K562 (cell line): ENCODE measurements around the gene NDUFS3. TPM values are rescaled to one million over a fixed set of nuclear protein-coding genes. Genes with fewer than 3 reads are reported as not detected.

Source experiments
- CHD2 ChIP-seq: IDR thresholded peaks from 2 replicates; pipeline ENCODE4 v1.6.1; 2011; ENCODE audit warnings: low read depth, low read length
- CXXC5 ChIP-seq: fragments of 250-450 bp; sonication (Bioruptor Pico); IDR thresholded peaks from 2 replicates; pipeline ENCODE4 v1.8.0; 2022; ENCODE audit warnings: inconsistent platforms, mild to moderate bottlenecking, moderate library complexity
- EP400 ChIP-seq: fragments of 450-650 bp; IDR thresholded peaks from 2 replicates; pipeline ENCODE4 v1.6.1; 2017; ENCODE audit warnings: antibody characterized with exemption, mild to moderate bottlenecking, moderate library complexity
- HNRNPLL ChIP-seq: fragments of 200-400 bp; formaldehyde crosslinking; IDR thresholded peaks from 2 replicates; pipeline ENCODE4 v1.6.1; 2017; ENCODE audit warnings: low read length, low read depth, mild to moderate bottlenecking; ENCODE audit not compliant: poor library complexity, severe bottlenecking
- KDM1A ChIP-seq, 2 experiments: fragments of 450-650 bp; IDR thresholded peaks; 2 replicates each; pipeline ENCODE4 v1.6.1; 2016; ENCODE audit warnings: mild to moderate bottlenecking in 2 of 2
- KLF16 ChIP-seq: IDR thresholded peaks from 2 replicates; pipeline ENCODE4 v1.6.1; 2016; ENCODE audit warnings: antibody characterized with exemption
- NFIX ChIP-seq: fragments of 250-450 bp; sonication (Bioruptor Pico); IDR thresholded peaks from 2 replicates; pipeline ENCODE4 v1.4.0; 2020; ENCODE audit warnings: low read depth, mild to moderate bottlenecking, moderate library complexity
- NR2C1 ChIP-seq, 2 experiments: fragments of 450-650 bp; IDR thresholded peaks; 2 replicates each; pipeline ENCODE4 v1.6.1; 2017; ENCODE audit warnings: mild to moderate bottlenecking in 2 of 2, antibody characterized with exemption in 1 of 2, inconsistent platforms in 1 of 2, missing compliant biosample characterization in 1 of 2, missing genetic modification characterization in 1 of 2
- SMARCA4 ChIP-seq: fragments of 450-650 bp; IDR thresholded peaks from 2 replicates; pipeline ENCODE4 v1.6.1; 2016
- SMARCA5 ChIP-seq: fragments of 450-650 bp; IDR thresholded peaks from 2 replicates; pipeline ENCODE4 v1.6.1; 2016
- SMARCB1 ChIP-seq: IDR thresholded peaks from 2 replicates; pipeline ENCODE4 v1.6.1; 2011; ENCODE audit warnings: improper control_type of control experiment, low read depth; ENCODE audit not compliant: insufficient read length
- ZNF133 ChIP-seq: fragments of 250-450 bp; sonication (Bioruptor Pico); IDR thresholded peaks from 2 replicates; pipeline ENCODE4 v1.4.0; 2020; ENCODE audit warnings: mild to moderate bottlenecking
- ZNF143 ChIP-seq: sonication (generic); formaldehyde crosslinking; IDR thresholded peaks from 2 replicates; pipeline ENCODE4 v1.9.0; 2022; ENCODE audit warnings: mild to moderate bottlenecking, missing genetic modification reagents
- ZNF197 ChIP-seq: fragments of 200-800 bp; sonication (Bioruptor generic); IDR thresholded peaks from 2 replicates; pipeline ENCODE4 v1.6.1; 2016; ENCODE audit warnings: low read depth, missing genetic modification characterization, missing compliant biosample characterization
- ZNF384 ChIP-seq: IDR thresholded peaks from 2 replicates; pipeline ENCODE4 v1.6.1; 2012; ENCODE audit warnings: low read depth, low read length, improper control_type of control experiment
- ZNF431 ChIP-seq: sonication (generic); formaldehyde crosslinking; IDR thresholded peaks from 2 replicates; pipeline ENCODE4 v1.8.0; 2022; ENCODE audit warnings: mild to moderate bottlenecking, missing genetic modification reagents
- ZNF780A ChIP-seq: fragments of 250-450 bp; sonication (Bioruptor Pico); IDR thresholded peaks from 2 replicates; pipeline ENCODE4 v1.5.0; 2021; ENCODE audit warnings: mild to moderate bottlenecking
- ZNF830 ChIP-seq: fragments of 250-450 bp; sonication (Bioruptor Pico); IDR thresholded peaks from 2 replicates; pipeline ENCODE4 v1.5.0; 2021; ENCODE audit warnings: mild to moderate bottlenecking
- polyA plus RNA-seq, 8 experiments: library from polyadenylated mRNA; depleted of rRNA in 4 of 8; stranded (reverse) in 5 of 8; unstranded in 3 of 8; fragments of >200 nt; fragmentation: Nextera tagmentation in 2 of 8; fragmentation: Illumina TruSeq in 1 of 8; extraction: Ambion mirVana in 2 of 8; extraction: Trizol in 1 of 8; gene quantifications; 2 replicates each; pipeline versions ENCODE4 v1.2.1 to v1.2.3, GENCODE V29; 2011 to 2014; ENCODE audit warnings: inconsistent platforms in 1 of 8, missing spikeins in 1 of 8
- total RNA-seq, 7 experiments: library from RNA; depleted of rRNA in 6 of 7; stranded (reverse); fragments of >200 nt in 6 of 7; fragmentation: Illumina TruSeq in 2 of 7; extraction: Trizol in 2 of 7; gene quantifications; 2 replicates each; pipeline versions ENCODE4 v1.2.1 to v1.2.3, GENCODE V29; 2011 to 2021; ENCODE audit warnings: low replicate concordance in 1 of 7
- TF ChIP-seq, protein P1 (sequence below), 2 experiments: fragments of 450-650 bp; conservative IDR thresholded peaks; 2 replicates each; pipeline ENCODE4 v1.6.1; 2017; ENCODE audit warnings: mild to moderate bottlenecking in 2 of 2, moderate library complexity in 2 of 2
- TF ChIP-seq, protein P2 (sequence below): fragments of 450-650 bp; formaldehyde crosslinking; IDR thresholded peaks from 2 replicates; pipeline ENCODE4 v1.4.0; 2020; ENCODE audit warnings: mild to moderate bottlenecking, mixed read lengths
- TF ChIP-seq, protein P3 (sequence below): sonication (generic); IDR thresholded peaks from 2 replicates; pipeline ENCODE4 v1.6.1; 2016
- TF ChIP-seq, protein P4 (sequence below): fragments of 250-450 bp; sonication (Bioruptor Pico); IDR thresholded peaks from 2 replicates; pipeline ENCODE4 v1.8.0; 2022; ENCODE audit warnings: moderate library complexity, mild to moderate bottlenecking, inconsistent platforms
- TF ChIP-seq, protein P5 (sequence below), 3 experiments: IDR thresholded peaks in 2 of 3; conservative IDR thresholded peaks in 1 of 3; 2 replicates each; pipeline ENCODE4 v1.5.1; 2011 to 2012; ENCODE audit warnings: low read length in 3 of 3, mild to moderate bottlenecking in 3 of 3, control low read depth in 2 of 3, improper control_type of control experiment in 1 of 3, inconsistent platforms in 1 of 3, low read depth in 1 of 3, mixed read lengths in 1 of 3, moderate library complexity in 1 of 3; ENCODE audit not compliant: insufficient read depth in 2 of 3

The NDUFS3 gene
- total and polyA plus RNA-seq, 9 of the 15 experiments (the other 6 are each of a cell fraction or from before 2014, with no cell fraction given), result 38.7 to 341 (median 194) TPM

DNA sequence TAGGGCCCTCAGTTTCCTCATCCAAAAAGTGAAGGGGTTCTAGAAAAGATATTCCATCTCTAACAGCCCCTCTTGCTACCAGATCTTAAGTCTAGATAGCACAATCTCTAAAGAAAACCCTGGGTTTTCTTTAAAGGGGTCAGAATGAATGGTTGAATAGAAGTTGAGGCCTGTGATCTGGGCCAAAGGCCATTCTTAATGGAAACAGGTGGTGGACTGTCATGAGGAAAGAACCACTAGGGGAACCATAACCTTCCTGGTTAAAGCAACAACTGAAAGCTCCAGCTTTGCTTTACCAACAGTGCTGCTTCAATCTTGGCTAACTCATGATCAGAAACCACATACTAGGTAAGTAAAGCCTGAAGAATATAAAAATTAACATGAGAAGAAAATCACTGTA is 27.8 kb upstream of the NDUFS3 start (continued):
- no peak for TF ChIP-seq SMARCA5
- TF ChIP-seq EP400, result peak; percentile 23; the same call in 1 of the 2 replicates
- no peak for TF ChIP-seq ZNF384
- TF ChIP-seq, protein P1, sequence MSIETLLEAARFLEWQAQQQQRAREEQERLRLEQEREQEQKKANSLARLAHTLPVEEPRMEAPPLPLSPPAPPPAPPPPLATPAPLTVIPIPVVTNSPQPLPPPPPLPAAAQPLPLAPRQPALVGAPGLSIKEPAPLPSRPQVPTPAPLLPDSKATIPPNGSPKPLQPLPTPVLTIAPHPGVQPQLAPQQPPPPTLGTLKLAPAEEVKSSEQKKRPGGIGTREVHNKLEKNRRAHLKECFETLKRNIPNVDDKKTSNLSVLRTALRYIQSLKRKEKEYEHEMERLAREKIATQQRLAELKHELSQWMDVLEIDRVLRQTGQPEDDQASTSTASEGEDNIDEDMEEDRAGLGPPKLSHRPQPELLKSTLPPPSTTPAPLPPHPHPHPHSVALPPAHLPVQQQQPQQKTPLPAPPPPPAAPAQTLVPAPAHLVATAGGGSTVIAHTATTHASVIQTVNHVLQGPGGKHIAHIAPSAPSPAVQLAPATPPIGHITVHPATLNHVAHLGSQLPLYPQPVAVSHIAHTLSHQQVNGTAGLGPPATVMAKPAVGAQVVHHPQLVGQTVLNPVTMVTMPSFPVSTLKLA (conservative IDR thresholded peaks at IDR 0.05), result peak in 1 of 2 experiments; percentile 47; a peak in 2 of 4 replicates
- TF ChIP-seq HNRNPLL, result no peak
- TF ChIP-seq ZNF197 (CRISPR knock-in tag), result no peak
- no peak for TF ChIP-seq ZNF431
- peak in 1 of 2 experiments; percentile 22; a peak in 1 of 4 replicates for TF ChIP-seq KDM1A (IDR thresholded peaks at IDR 0.05)
- TF ChIP-seq, protein P2, sequence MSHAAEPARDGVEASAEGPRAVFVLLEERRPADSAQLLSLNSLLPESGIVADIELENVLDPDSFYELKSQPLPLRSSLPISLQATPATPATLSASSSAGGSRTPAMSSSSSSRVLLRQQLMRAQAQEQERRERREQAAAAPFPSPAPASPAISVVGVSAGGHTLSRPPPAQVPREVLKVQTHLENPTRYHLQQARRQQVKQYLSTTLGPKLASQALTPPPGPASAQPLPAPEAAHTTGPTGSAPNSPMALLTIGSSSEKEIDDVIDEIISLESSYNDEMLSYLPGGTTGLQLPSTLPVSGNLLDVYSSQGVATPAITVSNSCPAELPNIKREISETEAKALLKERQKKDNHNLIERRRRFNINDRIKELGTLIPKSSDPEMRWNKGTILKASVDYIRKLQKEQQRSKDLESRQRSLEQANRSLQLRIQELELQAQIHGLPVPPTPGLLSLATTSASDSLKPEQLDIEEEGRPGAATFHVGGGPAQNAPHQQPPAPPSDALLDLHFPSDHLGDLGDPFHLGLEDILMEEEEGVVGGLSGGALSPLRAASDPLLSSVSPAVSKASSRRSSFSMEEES, result no peak
- no peak for TF ChIP-seq ZNF133 (CRISPR knock-in tag)
- TF ChIP-seq SMARCB1, result no peak
- no peak for TF ChIP-seq NR2C1 (IDR thresholded peaks at IDR 0.05)
- no peak for TF ChIP-seq NR2C1 (tag; IDR thresholded peaks at IDR 0.05)
- TF ChIP-seq ZNF780A (CRISPR knock-in tag), result no peak
- TF ChIP-seq KLF16, result 0 out of 2 replicates have a peak, but pooled peaks have one; percentile 26
- no peak for TF ChIP-seq NFIX (CRISPR knock-in tag)
- TF ChIP-seq, protein P3, sequence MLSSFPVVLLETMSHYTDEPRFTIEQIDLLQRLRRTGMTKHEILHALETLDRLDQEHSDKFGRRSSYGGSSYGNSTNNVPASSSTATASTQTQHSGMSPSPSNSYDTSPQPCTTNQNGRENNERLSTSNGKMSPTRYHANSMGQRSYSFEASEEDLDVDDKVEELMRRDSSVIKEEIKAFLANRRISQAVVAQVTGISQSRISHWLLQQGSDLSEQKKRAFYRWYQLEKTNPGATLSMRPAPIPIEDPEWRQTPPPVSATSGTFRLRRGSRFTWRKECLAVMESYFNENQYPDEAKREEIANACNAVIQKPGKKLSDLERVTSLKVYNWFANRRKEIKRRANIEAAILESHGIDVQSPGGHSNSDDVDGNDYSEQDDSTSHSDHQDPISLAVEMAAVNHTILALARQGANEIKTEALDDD, result peak; percentile 92
- no peak for TF ChIP-seq ZNF830 (CRISPR knock-in tag)
- TF ChIP-seq, protein P4, sequence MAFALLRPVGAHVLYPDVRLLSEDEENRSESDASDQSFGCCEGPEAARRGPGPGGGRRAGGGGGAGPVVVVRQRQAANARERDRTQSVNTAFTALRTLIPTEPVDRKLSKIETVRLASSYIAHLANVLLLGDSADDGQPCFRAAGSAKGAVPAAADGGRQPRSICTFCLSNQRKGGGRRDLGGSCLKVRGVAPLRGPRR, result no peak
- TF ChIP-seq, protein P5, sequence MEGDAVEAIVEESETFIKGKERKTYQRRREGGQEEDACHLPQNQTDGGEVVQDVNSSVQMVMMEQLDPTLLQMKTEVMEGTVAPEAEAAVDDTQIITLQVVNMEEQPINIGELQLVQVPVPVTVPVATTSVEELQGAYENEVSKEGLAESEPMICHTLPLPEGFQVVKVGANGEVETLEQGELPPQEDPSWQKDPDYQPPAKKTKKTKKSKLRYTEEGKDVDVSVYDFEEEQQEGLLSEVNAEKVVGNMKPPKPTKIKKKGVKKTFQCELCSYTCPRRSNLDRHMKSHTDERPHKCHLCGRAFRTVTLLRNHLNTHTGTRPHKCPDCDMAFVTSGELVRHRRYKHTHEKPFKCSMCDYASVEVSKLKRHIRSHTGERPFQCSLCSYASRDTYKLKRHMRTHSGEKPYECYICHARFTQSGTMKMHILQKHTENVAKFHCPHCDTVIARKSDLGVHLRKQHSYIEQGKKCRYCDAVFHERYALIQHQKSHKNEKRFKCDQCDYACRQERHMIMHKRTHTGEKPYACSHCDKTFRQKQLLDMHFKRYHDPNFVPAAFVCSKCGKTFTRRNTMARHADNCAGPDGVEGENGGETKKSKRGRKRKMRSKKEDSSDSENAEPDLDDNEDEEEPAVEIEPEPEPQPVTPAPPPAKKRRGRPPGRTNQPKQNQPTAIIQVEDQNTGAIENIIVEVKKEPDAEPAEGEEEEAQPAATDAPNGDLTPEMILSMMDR (IDR thresholded peaks at IDR 0.05 in 2 of 3, conservative IDR thresholded peaks at IDR 0.05 in 1 of 3; ENCODE audit: insufficient read depth in 2 of 3, low read depth in 1 of 3, low read length in 3 of 3), result peak; percentile 50 to 68 (median 51); a peak in 5 of 6 replicates
- TF ChIP-seq CXXC5 (CRISPR knock-in tag), result no peak
- no peak for TF ChIP-seq ZNF143 (CRISPR knock-in tag)
- TF ChIP-seq CHD2, result no peak
- TF ChIP-seq SMARCA4, result no peak
